ENCODE measurements around the gene SLAMF1. TPM values are rescaled to one million over a fixed set of nuclear protein-coding genes. Genes with fewer than 3 reads are reported as not detected.
A peak's percentile ranks its signal among the peaks of the same experiment; 100 is the strongest.

Gene SLAMF1
- total and polyA plus RNA-seq, 2 donors (not counting 1 experiment from before 2014, with no cell fraction given) = 20.7 to 42.3 TPM

GRCh38 chr1:160674415-160674814 is 27.6 kb upstream of the SLAMF1 start:
- Mint-ChIP-seq H3K4me3 (no peak overlapping the region), H3K4me1 (peaks cover 19% of the 10 kb centered on the region), H3K27ac (no peak overlapping the region), H3K9me3 (ENCODE audit: insufficient read depth) (no peaks in the 10 kb centered on the region), H3K27me3 (no peaks in the 10 kb centered on the region)
- H3K4me2 ChIP-seq (replicated peaks; ENCODE audit: low read depth, low read length, poor library complexity, severe bottlenecking) = peak overlapping the region; percentile 56
- no peak overlapping the region for H2AFZ ChIP-seq (ENCODE audit: insufficient read depth, low read depth, low read length, poor library complexity, severe bottlenecking)
- intact Hi-C loops (cut with micrococcal nuclease) = loop anchor here (1.0 to 2.0 kb wide), 4 partner anchors 8 to 316 kb away; partner anchors contain the start of gene SLAMF1
- peak; percentile 35 for DNase-seq
- TF ChIP-seq, protein P1, sequence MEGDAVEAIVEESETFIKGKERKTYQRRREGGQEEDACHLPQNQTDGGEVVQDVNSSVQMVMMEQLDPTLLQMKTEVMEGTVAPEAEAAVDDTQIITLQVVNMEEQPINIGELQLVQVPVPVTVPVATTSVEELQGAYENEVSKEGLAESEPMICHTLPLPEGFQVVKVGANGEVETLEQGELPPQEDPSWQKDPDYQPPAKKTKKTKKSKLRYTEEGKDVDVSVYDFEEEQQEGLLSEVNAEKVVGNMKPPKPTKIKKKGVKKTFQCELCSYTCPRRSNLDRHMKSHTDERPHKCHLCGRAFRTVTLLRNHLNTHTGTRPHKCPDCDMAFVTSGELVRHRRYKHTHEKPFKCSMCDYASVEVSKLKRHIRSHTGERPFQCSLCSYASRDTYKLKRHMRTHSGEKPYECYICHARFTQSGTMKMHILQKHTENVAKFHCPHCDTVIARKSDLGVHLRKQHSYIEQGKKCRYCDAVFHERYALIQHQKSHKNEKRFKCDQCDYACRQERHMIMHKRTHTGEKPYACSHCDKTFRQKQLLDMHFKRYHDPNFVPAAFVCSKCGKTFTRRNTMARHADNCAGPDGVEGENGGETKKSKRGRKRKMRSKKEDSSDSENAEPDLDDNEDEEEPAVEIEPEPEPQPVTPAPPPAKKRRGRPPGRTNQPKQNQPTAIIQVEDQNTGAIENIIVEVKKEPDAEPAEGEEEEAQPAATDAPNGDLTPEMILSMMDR (IDR thresholded peaks at IDR 0.05) = no peak
- TF ChIP-seq EZH2 (IDR thresholded peaks at IDR 0.05; ENCODE audit: borderline replicate concordance, insufficient read depth, low read depth, low read length, poor library complexity, severe bottlenecking) = no peak
- H3K79me2 ChIP-seq (ENCODE audit: control insufficient read depth, insufficient read depth, low read length) = peaks cover 26% of the 10 kb centered on the region
- WGBS (ENCODE audit: insufficient coverage) = 4% methylated on average over 2 of the region's 2 CpGs
- ChIA-PET POLR2A (interaction anchor here (0.5 to 1.2 kb wide), 4 partner anchors 18 to 1606 kb away, joined by 3 to 7 read pairs (median 4); partner anchors contain the start of gene SLAMF1), CTCF (interaction anchor here (0.8 to 6.4 kb wide), 38 partner anchors 9 to 317 kb away, joined by 3 to 76 read pairs (median 8); partner anchors contain the start of genes CD48, ITLN2 and SLAMF1)
- H3K27me3 ChIP-seq (replicated peaks in 1 of 4; ENCODE audit: control extremely low read depth in 1 of 4, control insufficient read depth in 3 of 4, insufficient read depth in 4 of 4, low read length in 3 of 4) = no peaks in the 10 kb centered on the region
- no peak overlapping the region for H3K9ac ChIP-seq (ENCODE audit: low read length)
- H3K4me1 ChIP-seq (ENCODE audit: control insufficient read depth in 2 of 2, insufficient read depth in 2 of 2, low read length in 2 of 2) = peaks cover 48 to 52% of the 10 kb centered on the region in 2 donors
- ATAC-seq (ENCODE audit: low read depth) = peak; percentile 39
- peaks cover 0 to 4% (median 2%) of the 10 kb centered on the region in 3 donors for H3K9me3 ChIP-seq (ENCODE audit: control extremely low read depth in 1 of 3, control insufficient read depth in 2 of 3, insufficient read depth in 1 of 3, low read length in 2 of 3)
- peaks cover 0 to 28% of the 10 kb centered on the region in 2 experiments for H3K36me3 ChIP-seq (replicated peaks in 1 of 2; ENCODE audit: control extremely low read depth in 1 of 2, control insufficient read depth in 1 of 2, extremely low read depth in 1 of 2, insufficient read depth in 2 of 2, low read length in 1 of 2)
- no peaks in the 10 kb centered on the region for H4K20me1 ChIP-seq (ENCODE audit: control insufficient read depth, insufficient read depth, low read length, poor library complexity, severe bottlenecking)
- peak overlapping the region in 1 of 2 donors; percentile 2 for H3K27ac ChIP-seq (ENCODE audit: low read length in 2 of 2)
- H3K4me3 ChIP-seq (ENCODE audit: control extremely low read depth in 1 of 5, extremely low read depth in 1 of 5, insufficient read depth in 1 of 5, low read depth in 2 of 5, low read length in 4 of 5) = no peak overlapping the region
